ENCODE data around the gene EBP. TPM values are rescaled to one million over a fixed set of nuclear protein-coding genes. Genes with fewer than 3 reads are reported as not detected.

The EBP gene
- total and polyA plus RNA-seq, 9 donors = 15.4 to 117 (median 26.6) TPM

DNA sequence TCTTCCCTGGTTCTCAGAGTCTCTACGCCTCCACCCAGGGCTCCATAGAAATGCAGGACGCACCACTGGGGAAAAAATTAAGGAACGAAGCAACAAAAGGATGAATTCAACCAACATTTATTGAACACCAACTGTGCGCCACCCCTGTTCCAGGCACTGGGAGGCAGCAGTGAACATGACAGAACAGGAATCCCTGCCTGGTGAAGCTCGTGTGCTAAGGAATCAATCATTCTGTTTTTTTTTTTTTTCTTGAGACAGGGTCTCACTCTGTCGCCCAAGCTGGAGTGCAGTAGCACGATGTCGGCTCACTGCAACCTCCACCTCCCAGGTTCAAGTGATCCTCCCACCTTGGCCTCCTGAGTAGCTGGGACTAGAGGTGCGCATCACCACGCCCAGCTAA lies 47.5 kb upstream of the EBP start:
- no peak overlapping the region for H3K4me3 ChIP-seq
- no peaks in the 10 kb centered on the region for H3K27me3 ChIP-seq
- no peak for TF ChIP-seq EP300 (IDR thresholded peaks at IDR 0.05)
- no peak for TF ChIP-seq CTCF (IDR thresholded peaks at IDR 0.05)
- no peak for TF ChIP-seq POLR2A (IDR thresholded peaks at IDR 0.05)
- WGBS, 3 donors = 67 to 69% (median 68%) methylated on average over 10 of the region's 10 CpGs
- H3K4me1 ChIP-seq (ENCODE audit: insufficient read depth) = no peaks in the 10 kb centered on the region
- intact Hi-C loops (cut with DNase I) = no loop called here
- H3K36me3 ChIP-seq = no peaks in the 10 kb centered on the region
- H3K9me3 ChIP-seq = no peaks in the 10 kb centered on the region
- H3K27ac ChIP-seq = no peak overlapping the region
- DNase-seq = no peak

DNA sequence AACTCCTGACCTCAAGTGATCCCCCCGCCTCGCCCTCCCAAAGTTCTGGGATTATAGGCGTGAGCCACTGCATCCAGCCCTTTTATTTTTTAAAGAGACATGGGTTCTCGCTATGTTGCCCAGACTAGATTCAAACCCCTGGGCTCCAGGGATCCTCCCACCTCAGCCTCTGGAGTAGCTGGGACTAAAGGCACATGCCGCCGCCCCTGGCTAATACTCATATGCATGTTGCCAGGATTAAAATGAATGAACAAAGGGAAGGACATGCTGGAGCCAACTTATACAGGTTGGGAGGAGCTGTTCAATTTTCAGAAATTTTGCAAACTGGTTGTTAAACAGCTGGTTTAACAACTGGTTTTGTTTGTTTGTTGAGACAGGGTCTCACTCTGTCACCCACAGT lies 47.0 kb upstream of the EBP start:
- H3K4me3 ChIP-seq = no peak overlapping the region
- TF ChIP-seq CTCF (IDR thresholded peaks at IDR 0.05) = no peak
- TF ChIP-seq EP300 (IDR thresholded peaks at IDR 0.05) = no peak
- no peak for TF ChIP-seq POLR2A (IDR thresholded peaks at IDR 0.05)
- no peak overlapping the region for H3K27ac ChIP-seq
- H3K4me1 ChIP-seq (ENCODE audit: insufficient read depth) = no peaks in the 10 kb centered on the region
- H3K9me3 ChIP-seq = no peaks in the 10 kb centered on the region
- intact Hi-C loops (cut with DNase I) = no loop called here
- H3K36me3 ChIP-seq = no peaks in the 10 kb centered on the region
- no peak for DNase-seq
- WGBS, 3 donors = 79 to 80% (median 79%) methylated on average over 6 of the region's 6 CpGs
- no peaks in the 10 kb centered on the region for H3K27me3 ChIP-seq

- H3K27me3 ChIP-seq = no peaks in the 10 kb centered on the region
These were observed 46.3 kb upstream of the EBP start for GRCh38 chrX:48475296-48475695.

GRCh38 chrX:48475774-48476577 lies 45.6 kb upstream of the EBP start, which contains the start of gene FTSJ1:
Gene FTSJ1, plus strand, starts transcription at chrX:48476199. Its CDS starts 1,849 bp downstream, at chrX:48478048.
- Histone ChIP-seq H3K4me1 (ENCODE audit: insufficient read depth) (no peaks in the 10 kb centered on the region), H3K27ac (peak within 1 kb of the TSS; percentile 32 to 83), H3K9me3 (no peaks in the 10 kb centered on the region), H3K36me3 (no peaks in the 10 kb centered on the region), H3K27me3 (no peaks in the 10 kb centered on the region), H3K4me3 (peak within 1 kb of the TSS; percentile 71)
- TF ChIP-seq EP300 (IDR thresholded peaks at IDR 0.05) (no peak), POLR2A (IDR thresholded peaks at IDR 0.05) (peak; percentile 35), CTCF (IDR thresholded peaks at IDR 0.05) (no peak)
- peak; percentile 81 to 91 (median 87) for DNase-seq
- intact Hi-C loops (cut with DNase I) = no loop called here
- WGBS, 3 donors = 32 to 46% (median 43%) methylated on average over 75 of the region's 75 CpGs

More at GRCh38 chrX:48475296-48475695, 46.3 kb upstream of the EBP start:
- no peaks in the 10 kb centered on the region for H3K4me1 ChIP-seq (ENCODE audit: insufficient read depth)
- TF ChIP-seq POLR2A (IDR thresholded peaks at IDR 0.05) = no peak
- no peak for TF ChIP-seq EP300 (IDR thresholded peaks at IDR 0.05)
- TF ChIP-seq CTCF (IDR thresholded peaks at IDR 0.05) = no peak
- intact Hi-C loops (cut with DNase I) = no loop called here
- DNase-seq = no peak
- no peaks in the 10 kb centered on the region for H3K9me3 ChIP-seq
- peak overlapping the region; percentile 71 for H3K4me3 ChIP-seq
- 24 to 35% (median 24%) methylated on average over 5 of the region's 5 CpGs for WGBS, 3 donors
- no peaks in the 10 kb centered on the region for H3K36me3 ChIP-seq
- no peak overlapping the region for H3K27ac ChIP-seq
